ENCODE data around the gene MYH9.

The MYH9 gene

GRCh38 chr22:36328635-36329253, 59.0 kb downstream of the MYH9 start:
- H3K4me1 Mint-ChIP-seq: peaks cover 72% of the 10 kb centered on the region
- H3K27me3 Mint-ChIP-seq: no peaks in the 10 kb centered on the region
- peak overlapping the region; percentile 96 for H3K27ac Mint-ChIP-seq
- H3K9me3 Mint-ChIP-seq: no peaks in the 10 kb centered on the region
- H3K4me3 Mint-ChIP-seq: peak overlapping the region; percentile 76
- H3K36me3 Mint-ChIP-seq: peaks cover 86% of the 10 kb centered on the region
- peak; percentile 84 for ATAC-seq

GRCh38 chr22:36327922-36328551, 59.7 kb downstream of the MYH9 start:
- no peaks in the 10 kb centered on the region for H3K27me3 Mint-ChIP-seq
- no peaks in the 10 kb centered on the region for H3K9me3 Mint-ChIP-seq
- peaks cover 84% of the 10 kb centered on the region for H3K36me3 Mint-ChIP-seq
- H3K27ac Mint-ChIP-seq: peak overlapping the region; percentile 96
- H3K4me1 Mint-ChIP-seq: peaks cover 69% of the 10 kb centered on the region
- peak overlapping the region; percentile 76 for H3K4me3 Mint-ChIP-seq
- no peak for ATAC-seq

- Mint-ChIP-seq H3K4me1 (peaks cover 56% of the 10 kb centered on the region), H3K27ac (peak overlapping the region; percentile 96), H3K36me3 (peaks cover 82% of the 10 kb centered on the region), H3K4me3 (no peak overlapping the region), H3K9me3 (no peaks in the 10 kb centered on the region), H3K27me3 (no peaks in the 10 kb centered on the region)
- no peak for ATAC-seq
These were observed 61.3 kb downstream of the MYH9 start for GRCh38 chr22:36326178-36327161.

GRCh38 chr22:36325154-36326031, 62.4 kb downstream of the MYH9 start:
- Mint-ChIP-seq H3K4me3 (no peak overlapping the region), H3K9me3 (no peaks in the 10 kb centered on the region), H3K4me1 (peaks cover 45% of the 10 kb centered on the region), H3K27me3 (no peaks in the 10 kb centered on the region), H3K27ac (peak overlapping the region; percentile 96), H3K36me3 (peaks cover 79% of the 10 kb centered on the region)
- no peak for ATAC-seq

GRCh38 chr22:36324414-36324813, 63.4 kb downstream of the MYH9 start:
- Mint-ChIP-seq H3K27me3 (no peaks in the 10 kb centered on the region), H3K9me3 (no peaks in the 10 kb centered on the region), H3K4me1 (peaks cover 35% of the 10 kb centered on the region), H3K27ac (no peak overlapping the region), H3K36me3 (peaks cover 79% of the 10 kb centered on the region), H3K4me3 (no peak overlapping the region)
- ATAC-seq: no peak

GRCh38 chr22:36323855-36324331, 63.9 kb downstream of the MYH9 start:
- no peak for ATAC-seq
- Mint-ChIP-seq H3K4me1 (peaks cover 30% of the 10 kb centered on the region), H3K27ac (no peak overlapping the region), H3K9me3 (no peaks in the 10 kb centered on the region), H3K27me3 (no peaks in the 10 kb centered on the region), H3K4me3 (no peak overlapping the region), H3K36me3 (peaks cover 79% of the 10 kb centered on the region)

- peak overlapping the region; percentile 76 for H3K27ac Mint-ChIP-seq
- no peak overlapping the region for H3K4me3 Mint-ChIP-seq
- H3K36me3 Mint-ChIP-seq: peaks cover 73% of the 10 kb centered on the region
- H3K27me3 Mint-ChIP-seq: no peaks in the 10 kb centered on the region
- ATAC-seq: no peak
- H3K9me3 Mint-ChIP-seq: no peaks in the 10 kb centered on the region
- peaks cover 24% of the 10 kb centered on the region for H3K4me1 Mint-ChIP-seq
These were observed 64.4 kb downstream of the MYH9 start for GRCh38 chr22:36323182-36323854.

GRCh38 chr22:36322602-36322915, 65.2 kb downstream of the MYH9 start:
- peak overlapping the region; percentile 76 for H3K27ac Mint-ChIP-seq

GRCh38 chr22:36321797-36322601, 65.8 kb downstream of the MYH9 start:
- Mint-ChIP-seq H3K9me3 (no peaks in the 10 kb centered on the region), H3K27me3 (no peaks in the 10 kb centered on the region), H3K36me3 (peaks cover 74% of the 10 kb centered on the region), H3K4me3 (no peak overlapping the region), H3K27ac (no peak overlapping the region), H3K4me1 (peaks cover 12% of the 10 kb centered on the region)
- ATAC-seq: no peak

More at GRCh38 chr22:36322602-36322915, 65.2 kb downstream of the MYH9 start:
- peaks cover 18% of the 10 kb centered on the region for H3K4me1 Mint-ChIP-seq
- peaks cover 74% of the 10 kb centered on the region for H3K36me3 Mint-ChIP-seq
- no peak overlapping the region for H3K4me3 Mint-ChIP-seq
- no peaks in the 10 kb centered on the region for H3K9me3 Mint-ChIP-seq
- ATAC-seq: no peak
- no peaks in the 10 kb centered on the region for H3K27me3 Mint-ChIP-seq

- H3K4me3 Mint-ChIP-seq: no peak overlapping the region
- no peak for ATAC-seq
- peaks cover 73% of the 10 kb centered on the region for H3K36me3 Mint-ChIP-seq
- H3K27me3 Mint-ChIP-seq: no peaks in the 10 kb centered on the region
- peak overlapping the region; percentile 44 for H3K27ac Mint-ChIP-seq
- no peaks in the 10 kb centered on the region for H3K9me3 Mint-ChIP-seq
- H3K4me1 Mint-ChIP-seq: peaks cover 6% of the 10 kb centered on the region
These were observed 67.2 kb downstream of the MYH9 start for GRCh38 chr22:36320553-36320952.

GRCh38 chr22:36319595-36320497, 67.9 kb downstream of the MYH9 start:
- Mint-ChIP-seq H3K9me3 (no peaks in the 10 kb centered on the region), H3K4me3 (no peak overlapping the region), H3K4me1 (peaks cover 6% of the 10 kb centered on the region), H3K27ac (peak overlapping the region; percentile 44), H3K36me3 (peaks cover 71% of the 10 kb centered on the region), H3K27me3 (no peaks in the 10 kb centered on the region)
- ATAC-seq: no peak

- H3K4me3 Mint-ChIP-seq: no peak overlapping the region
- peaks cover 71% of the 10 kb centered on the region for H3K36me3 Mint-ChIP-seq
- H3K27ac Mint-ChIP-seq: no peak overlapping the region
- H3K4me1 Mint-ChIP-seq: peaks cover 6% of the 10 kb centered on the region
- H3K27me3 Mint-ChIP-seq: no peaks in the 10 kb centered on the region
- no peak for ATAC-seq
- no peaks in the 10 kb centered on the region for H3K9me3 Mint-ChIP-seq
These were observed 69.3 kb downstream of the MYH9 start for GRCh38 chr22:36318442-36318841.

Data from stimulated activated memory B cell treated with anti-CD40 and anti-IgM and Interleukin-4, amounts not matched to agents 10 μg/mL and 1 μg/mL and 100 μg/mL, for 72 hours (primary cell).